Activated naive CD8-positive, alpha-beta T cell treated with anti-CD3 and anti-CD28 coated beads, Interleukin-2, amount 10 ng/mL, durations not matched to agents 7 days and 5 days (primary cell): ENCODE data around the gene CD8B. TPM values are rescaled to one million over a fixed set of nuclear protein-coding genes. Genes with fewer than 3 reads are reported as not detected.
"Not testable (repeated sequence)": the region's sequence is repeated elsewhere in the genome, so short reads cannot be mapped to it uniquely, and the experiment has no call there.

ENCODE experiments used
- ATAC-seq: fragments of 150-1000 bp; cut with Tn5 transposase; one replicate; pipeline ENCODE4 v1.10.0; 2021; ENCODE audit warnings: low read depth, moderate library complexity
- POLR2A ChIA-PET: fragments of 350-600 bp; sonication (Branson Sonifier 250); formaldehyde crosslinking; loops from one replicate; lab custom pipeline; 2021; ENCODE audit warnings: antibody characterized with exemption; lab: Charles Lee
- DNase-seq: peaks from one replicate; pipeline ENCODE4 v3.0.0; 2021
- H3K27ac Mint-ChIP-seq: one replicate; pipeline ENCODE4 v1.8.0; 2022; ENCODE audit warnings: mild to moderate bottlenecking, mixed read lengths
- H3K27me3 Mint-ChIP-seq: one replicate; pipeline ENCODE4 v1.8.0; 2022; ENCODE audit warnings: mild to moderate bottlenecking, moderate library complexity, mixed read lengths
- H3K36me3 Mint-ChIP-seq: one replicate; pipeline ENCODE4 v1.8.0; 2021; ENCODE audit warnings: mild to moderate bottlenecking, mixed read lengths
- H3K4me1 Mint-ChIP-seq: one replicate; pipeline ENCODE4 v1.8.0; 2021; ENCODE audit warnings: mixed read lengths
- H3K4me3 Mint-ChIP-seq: one replicate; pipeline ENCODE4 v1.8.0; 2022; ENCODE audit warnings: mild to moderate bottlenecking, moderate library complexity, mixed read lengths
- H3K9me3 Mint-ChIP-seq: one replicate; pipeline ENCODE4 v1.8.0; 2021; ENCODE audit warnings: mixed read lengths
- total RNA-seq, 2 experiments: library from RNA; stranded (reverse); gene quantifications; one replicate each; pipeline ENCODE4 v1.2.3, GENCODE V29; 2021

The CD8B gene
- total RNA-seq, 2 experiments from 2014 or later = 475 to 483 TPM

- H3K4me3 Mint-ChIP-seq = peak overlapping the region; percentile 74
- POLR2A ChIA-PET = interaction anchor here (1.0 to 3.1 kb wide), 2 partner anchors 31 to 48 kb away, joined by 4 to 11 read pairs; no protein-coding TSS in a partner anchor
- peaks cover 25% of the 10 kb centered on the region for H3K36me3 Mint-ChIP-seq
- H3K27ac Mint-ChIP-seq, H3K9me3 Mint-ChIP-seq, H3K27me3 Mint-ChIP-seq, ATAC-seq, DNase-seq: not testable (repeated sequence)
- H3K4me1 Mint-ChIP-seq = peaks cover 35% of the 10 kb centered on the region
Observed at GRCh38 chr2:86856498-86856897, 5.2 kb downstream of the CD8B start.

DNA sequence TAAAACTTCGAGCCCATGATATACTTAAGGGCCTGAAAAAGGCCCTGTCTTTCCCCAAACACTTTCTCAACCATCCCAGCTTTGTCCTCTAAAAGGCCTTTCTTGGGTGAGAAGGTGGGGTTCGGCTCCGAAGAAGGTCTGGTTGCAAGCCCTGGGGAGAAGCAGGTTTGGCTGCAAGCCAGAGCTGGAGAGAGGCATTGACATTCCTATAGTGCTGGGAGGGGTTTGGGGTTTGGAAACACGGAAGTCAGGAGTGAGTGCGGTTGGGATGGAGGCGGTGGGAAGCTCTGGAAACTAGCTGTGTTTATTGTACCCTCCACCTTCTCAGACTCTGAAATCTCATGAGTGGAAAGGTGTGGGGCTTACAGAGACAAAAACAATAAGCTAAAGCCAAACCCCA, 5.7 kb downstream of the CD8B start:
- Mint-ChIP-seq H3K4me1 (peaks cover 40% of the 10 kb centered on the region), H3K4me3 (peak overlapping the region; percentile 74), H3K36me3 (peaks cover 30% of the 10 kb centered on the region), H3K27ac (peak overlapping the region; percentile 80)
- not testable (repeated sequence) for DNase-seq, ATAC-seq, H3K9me3 Mint-ChIP-seq, H3K27me3 Mint-ChIP-seq
- POLR2A ChIA-PET = interaction anchor here (1.0 to 3.1 kb wide), 2 partner anchors 30 to 48 kb away, joined by 4 to 11 read pairs; no protein-coding TSS in a partner anchor

DNA sequence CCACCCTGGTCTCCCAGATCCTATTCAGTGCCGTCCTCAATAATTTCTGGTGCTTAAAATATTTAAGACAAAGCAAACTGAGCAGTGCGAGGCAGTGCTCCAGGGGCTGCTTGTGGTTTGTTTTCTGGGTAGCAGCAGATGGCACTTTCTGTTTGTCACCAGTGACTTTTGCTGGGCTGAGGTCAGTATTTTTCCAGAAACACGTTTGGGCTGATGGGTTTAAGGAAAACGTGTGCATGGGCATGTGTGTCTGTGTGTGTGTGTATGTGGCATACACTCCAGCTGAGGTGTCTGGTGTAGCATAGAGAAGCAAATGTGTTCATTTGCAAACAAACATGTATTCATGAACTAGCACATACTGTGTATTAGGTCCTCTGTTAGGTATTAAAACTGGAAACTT, 10.1 kb downstream of the CD8B start:
- H3K27me3 Mint-ChIP-seq, POLR2A ChIA-PET, ATAC-seq, DNase-seq, H3K9me3 Mint-ChIP-seq: not testable (repeated sequence)
- peaks cover 39% of the 10 kb centered on the region for H3K4me1 Mint-ChIP-seq
- H3K4me3 Mint-ChIP-seq = peak overlapping the region; percentile 59
- peaks cover 31% of the 10 kb centered on the region for H3K36me3 Mint-ChIP-seq
- H3K27ac Mint-ChIP-seq = peak overlapping the region; percentile 84

DNA sequence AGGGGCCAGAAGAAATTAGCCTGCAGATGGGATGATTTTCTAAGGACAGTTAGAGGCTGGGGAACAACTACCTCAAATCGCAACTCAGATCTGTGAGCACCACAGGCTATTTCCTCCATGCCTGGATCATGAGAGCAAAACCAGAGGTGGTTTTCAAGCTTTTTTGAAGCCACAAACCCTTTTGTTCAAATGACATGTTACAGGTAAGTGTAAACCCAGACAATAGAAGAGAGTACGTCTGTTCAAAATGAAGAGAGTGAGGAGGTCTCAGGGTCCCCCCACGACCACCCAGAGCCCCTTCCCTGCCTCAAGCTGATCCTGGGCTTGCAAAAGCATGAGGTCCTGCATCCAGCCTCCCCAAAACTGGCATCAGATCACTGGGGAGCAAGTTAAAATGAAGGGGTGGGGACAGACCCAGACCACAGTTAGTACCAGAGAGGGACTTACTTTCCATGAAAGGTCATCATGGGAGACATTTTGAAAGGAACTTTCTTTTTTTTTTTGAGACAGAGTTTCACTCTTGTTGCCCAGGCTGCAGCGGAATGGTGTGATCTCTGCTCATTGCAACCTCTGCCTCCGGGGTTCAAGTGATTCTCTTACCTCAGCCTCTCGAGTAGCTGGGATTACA, 19.0 kb downstream of the CD8B start:
- peaks cover 14% of the 10 kb centered on the region for H3K36me3 Mint-ChIP-seq
- H3K27ac Mint-ChIP-seq = peak overlapping the region; percentile 94
- ATAC-seq (peak; percentile 63), DNase-seq (peak; percentile 65)
- H3K4me1 Mint-ChIP-seq = peaks cover 60% of the 10 kb centered on the region
- H3K4me3 Mint-ChIP-seq = peak overlapping the region; percentile 71
- POLR2A ChIA-PET = interaction anchor here (1.7 kb wide), 1 partner anchor 18 kb away, joined by 10 read pairs; no protein-coding TSS in a partner anchor
- not testable (repeated sequence) for H3K9me3 Mint-ChIP-seq, H3K27me3 Mint-ChIP-seq

GRCh38 chr2:86841330-86841729, 20.4 kb downstream of the CD8B start:
- not testable (repeated sequence) for H3K27me3 Mint-ChIP-seq
- H3K27ac Mint-ChIP-seq = peak overlapping the region; percentile 94
- H3K4me1 Mint-ChIP-seq = peaks cover 65% of the 10 kb centered on the region

GRCh38 chr2:86839871-86840548, 21.7 kb downstream of the CD8B start:
- Mint-ChIP-seq H3K36me3 (peaks cover 13% of the 10 kb centered on the region), H3K27ac (peak overlapping the region; percentile 87), H3K4me1 (peaks cover 70% of the 10 kb centered on the region), H3K4me3 (peak overlapping the region; percentile 65)
- H3K9me3 Mint-ChIP-seq, DNase-seq, ATAC-seq, H3K27me3 Mint-ChIP-seq: not testable (repeated sequence)
- POLR2A ChIA-PET = interaction anchor here (1.2 kb wide), 1 partner anchor 14 kb away, joined by 6 read pairs; no protein-coding TSS in a partner anchor

More at GRCh38 chr2:86841330-86841729, 20.4 kb downstream of the CD8B start:
- POLR2A ChIA-PET, H3K9me3 Mint-ChIP-seq, ATAC-seq, DNase-seq: not testable (repeated sequence)
- Mint-ChIP-seq H3K4me3 (peak overlapping the region; percentile 38), H3K36me3 (peaks cover 13% of the 10 kb centered on the region)

DNA sequence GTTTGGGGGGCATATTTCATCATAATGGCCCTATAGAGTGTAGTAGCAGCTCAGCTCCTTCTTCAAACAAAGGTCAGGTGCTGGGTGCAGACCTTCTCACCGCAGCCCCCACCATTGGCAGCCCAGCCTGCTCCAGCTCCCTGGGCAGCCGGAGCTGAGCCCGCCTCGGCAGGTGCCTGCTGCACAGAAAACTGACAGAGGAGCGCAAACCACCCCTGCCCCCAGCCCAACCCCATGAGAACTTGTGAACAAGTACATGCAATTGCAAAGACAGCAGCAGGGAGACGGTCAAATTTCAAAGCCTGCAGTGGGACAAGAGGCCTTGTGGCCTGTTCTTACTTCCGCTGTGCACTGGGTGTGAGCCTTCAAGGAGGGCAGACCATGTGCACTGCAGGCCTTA, 22.2 kb downstream of the CD8B start:
- DNase-seq = peak; percentile 61
- POLR2A ChIA-PET = interaction anchor here (1.2 kb wide), 1 partner anchor 13 kb away, joined by 6 read pairs; no protein-coding TSS in a partner anchor
- H3K27ac Mint-ChIP-seq = peak overlapping the region; percentile 87

DNA sequence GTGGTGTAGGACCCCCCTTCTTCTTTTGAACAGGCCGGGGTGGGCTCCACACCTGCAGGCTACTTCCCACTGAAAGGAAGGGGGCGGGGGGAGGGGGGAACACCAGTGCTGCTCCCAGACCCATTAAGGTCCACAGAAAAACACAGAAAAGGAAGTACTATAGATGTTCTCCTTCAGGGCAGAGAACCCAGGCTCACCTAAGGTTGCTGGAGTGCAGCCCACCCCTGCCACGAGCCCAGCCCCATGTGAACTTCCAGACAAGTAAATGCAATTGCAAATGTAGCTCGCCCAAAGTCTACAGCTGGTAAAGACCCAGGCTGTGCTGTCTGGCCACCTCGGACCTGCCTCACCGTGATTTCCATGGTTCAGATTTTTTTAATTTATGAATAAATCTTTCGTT, 24.0 kb downstream of the CD8B start:
- H3K27ac Mint-ChIP-seq = peak overlapping the region; percentile 81
- POLR2A ChIA-PET = interaction anchor here (1.1 kb wide), 1 partner anchor 13 kb away, joined by 3 read pairs; no protein-coding TSS in a partner anchor
- ATAC-seq, DNase-seq, H3K36me3 Mint-ChIP-seq, H3K9me3 Mint-ChIP-seq, H3K27me3 Mint-ChIP-seq: not testable (repeated sequence)
- peaks cover 67% of the 10 kb centered on the region for H3K4me1 Mint-ChIP-seq
- H3K4me3 Mint-ChIP-seq = peak overlapping the region; percentile 69

More for the DNA sequence above, 22.2 kb downstream of the CD8B start:
- peaks cover 11% of the 10 kb centered on the region for H3K36me3 Mint-ChIP-seq
- peak overlapping the region; percentile 65 for H3K4me3 Mint-ChIP-seq
- not testable (repeated sequence) for H3K27me3 Mint-ChIP-seq, H3K9me3 Mint-ChIP-seq
- ATAC-seq = peak; percentile 25
- peaks cover 69% of the 10 kb centered on the region for H3K4me1 Mint-ChIP-seq

DNA sequence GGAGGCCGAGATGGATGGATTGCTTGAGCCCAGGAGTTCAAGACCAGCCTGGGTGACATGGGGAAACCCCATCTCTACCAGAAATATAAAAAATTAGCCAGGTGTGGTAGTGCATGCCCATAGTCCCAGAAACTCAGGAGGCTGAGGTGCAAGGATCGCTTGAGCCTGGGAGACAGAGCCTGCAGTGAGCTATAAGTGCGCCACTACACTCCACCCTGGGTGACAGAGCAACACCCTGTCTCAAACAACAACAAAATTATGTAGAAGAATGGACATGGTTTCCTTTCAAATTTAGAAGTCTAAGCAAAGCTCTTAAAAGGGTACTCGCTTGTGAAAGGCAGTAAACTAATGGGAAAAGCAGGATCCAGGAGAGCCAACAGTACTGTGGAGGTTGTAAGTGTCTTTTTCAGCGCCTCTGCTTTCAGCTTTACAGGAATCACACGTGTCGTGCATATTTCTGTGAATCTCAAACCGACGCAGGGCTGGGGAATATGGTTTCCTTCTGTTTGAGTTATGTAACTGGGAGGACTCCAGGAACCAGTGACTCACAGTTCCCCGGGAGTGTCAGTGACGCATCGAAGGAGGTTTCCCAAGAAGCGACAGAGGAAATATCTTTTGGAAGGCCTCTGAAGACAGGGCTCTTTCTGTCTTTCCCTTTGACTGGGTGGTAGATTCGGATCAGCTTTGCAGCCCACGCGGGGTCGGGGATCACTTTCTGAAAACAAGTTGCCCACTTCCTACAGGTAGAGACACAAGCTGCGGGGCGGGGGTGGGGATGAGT, 24.6 kb downstream of the CD8B start:
- DNase-seq, H3K27me3 Mint-ChIP-seq, H3K36me3 Mint-ChIP-seq, H3K9me3 Mint-ChIP-seq: not testable (repeated sequence)
- ATAC-seq = peak; percentile 5
- peak overlapping the region; percentile 94 for H3K27ac Mint-ChIP-seq
- POLR2A ChIA-PET = interaction anchor here (1.1 to 1.6 kb wide), 2 partner anchors 11 to 13 kb away, joined by 3 to 9 read pairs; no protein-coding TSS in a partner anchor
- peak overlapping the region; percentile 63 for H3K4me3 Mint-ChIP-seq
- H3K4me1 Mint-ChIP-seq = peaks cover 62% of the 10 kb centered on the region

DNA sequence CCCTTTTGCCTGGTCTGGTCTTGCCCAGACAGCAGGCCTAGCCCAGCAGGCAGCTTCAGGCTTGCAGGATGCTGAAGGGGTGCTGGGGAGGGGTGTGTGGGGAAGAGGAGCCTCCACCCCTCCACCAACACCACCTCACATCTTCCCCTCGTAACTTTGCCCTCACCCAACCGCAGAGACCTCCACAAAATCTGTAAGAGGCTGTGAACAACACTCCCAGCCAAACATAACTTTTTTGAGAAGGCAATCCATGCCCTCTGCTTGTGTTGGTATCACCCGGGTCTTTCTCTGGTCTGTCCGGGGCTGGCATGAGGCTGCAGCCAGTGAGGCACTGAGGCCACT, 26.2 kb downstream of the CD8B start:
- peak overlapping the region; percentile 94 for H3K27ac Mint-ChIP-seq
- H3K4me1 Mint-ChIP-seq = peaks cover 63% of the 10 kb centered on the region
- ATAC-seq = peak; percentile 31

GRCh38 chr2:86833315-86833714, 28.4 kb downstream of the CD8B start:
- Mint-ChIP-seq H3K4me3 (peak overlapping the region; percentile 70), H3K36me3 (peaks cover 4% of the 10 kb centered on the region), H3K4me1 (peaks cover 64% of the 10 kb centered on the region), H3K9me3 (no peaks in the 10 kb centered on the region), H3K27me3 (no peaks in the 10 kb centered on the region), H3K27ac (peak overlapping the region; percentile 92)
- DNase-seq (no peak), ATAC-seq (no peak)
- POLR2A ChIA-PET = interaction anchor here (0.8 to 2.1 kb wide), 6 partner anchors 9 to 42 kb away, joined by 3 to 11 read pairs (median 4); partner anchors contain the start of gene CD8A

More for the DNA sequence above, 26.2 kb downstream of the CD8B start:
- POLR2A ChIA-PET = interaction anchor here (1.7 kb wide), 1 partner anchor 14 kb away, joined by 8 read pairs; no protein-coding TSS in a partner anchor
- H3K27me3 Mint-ChIP-seq, H3K36me3 Mint-ChIP-seq, DNase-seq, H3K9me3 Mint-ChIP-seq: not testable (repeated sequence)
- H3K4me3 Mint-ChIP-seq = peak overlapping the region; percentile 73

- H3K9me3 Mint-ChIP-seq = no peaks in the 10 kb centered on the region
- peak overlapping the region; percentile 92 for H3K27ac Mint-ChIP-seq
- DNase-seq (peak; percentile 27), ATAC-seq (no peak)
- H3K27me3 Mint-ChIP-seq = no peaks in the 10 kb centered on the region
- POLR2A ChIA-PET = interaction anchor here (0.7 to 2.1 kb wide), 8 partner anchors 8 to 45 kb away, joined by 3 to 11 read pairs (median 4); partner anchors contain the start of gene CD8A
- H3K4me1 Mint-ChIP-seq = peaks cover 65% of the 10 kb centered on the region
- H3K4me3 Mint-ChIP-seq = peak overlapping the region; percentile 68
- peaks cover 5% of the 10 kb centered on the region for H3K36me3 Mint-ChIP-seq
Observed at GRCh38 chr2:86832334-86833096, 29.2 kb downstream of the CD8B start.
